ENCODE measurements around the gene GMPPA. TPM values are rescaled to one million over a fixed set of nuclear protein-coding genes. Genes with fewer than 3 reads are reported as not detected.

GMPPA gene
- total and polyA plus RNA-seq, 9 of the 15 experiments (the other 6 are each of a cell fraction or from before 2014, with no cell fraction given) = 7.0 to 101 (median 66.7) TPM

DNA sequence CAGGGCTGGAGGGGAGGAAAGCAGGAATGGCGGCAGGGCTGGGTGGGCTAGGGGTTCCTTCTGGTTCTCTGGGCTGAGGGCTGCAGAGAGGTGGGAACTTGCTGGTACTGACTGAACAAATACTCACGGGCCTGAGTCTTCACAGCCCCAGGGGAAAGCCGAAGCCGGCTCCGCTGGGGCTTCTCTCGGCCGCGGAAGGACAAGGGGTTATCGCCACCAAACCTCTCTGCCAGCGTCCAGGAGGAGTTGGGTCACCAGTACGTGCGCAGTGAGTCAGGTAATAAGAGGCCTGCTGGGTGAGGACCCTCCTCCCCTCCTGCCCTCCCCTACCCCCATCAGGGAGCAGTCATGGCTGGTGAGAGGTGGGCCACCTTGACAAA lies 13.5 kb upstream of the GMPPA start:
- DNase-seq (ENCODE audit: extremely low read depth in 1 of 4, low spot score in 3 of 4) = no peak
- ChIA-PET CTCF (ENCODE audit: low intra/inter-chr PET ratio) (no interaction called here), POLR2A (interaction anchor here (0.5 to 1.7 kb wide), 5 partner anchors 8 to 112 kb away, joined by 3 to 7 read pairs (median 3); partner anchors contain the start of gene STK11IP)
- in situ Hi-C loops (cut with MboI) (no loop called here), intact Hi-C loops (cut with micrococcal nuclease) (no loop called here)
- FAIRE-seq = no peak
- Histone ChIP-seq H3K27me3 (ENCODE audit: control insufficient read depth in 2 of 2, insufficient read depth in 2 of 2, low read length in 2 of 2) (no peaks in the 10 kb centered on the region), H2AFZ (ENCODE audit: low read depth, low read length) (no peak overlapping the region), H3K36me3 (ENCODE audit: control insufficient read depth, insufficient read depth, low read length) (no peaks in the 10 kb centered on the region), H4K20me1 (replicated peaks; ENCODE audit: control insufficient read depth, insufficient read depth, low read length) (no peaks in the 10 kb centered on the region; the same call in 1 of the 2 replicates), H3K79me2 (ENCODE audit: control insufficient read depth, insufficient read depth, low read length) (no peaks in the 10 kb centered on the region), H3K27ac (ENCODE audit: extremely low read depth, low read depth, low read length) (no peak overlapping the region), H3K9ac (ENCODE audit: insufficient read depth in 1 of 2, low read depth in 2 of 2, low read length in 2 of 2) (no peak overlapping the region), H3K9me3 (replicated peaks; ENCODE audit: control insufficient read depth, insufficient read depth, low read depth, low read length) (no peaks in the 10 kb centered on the region), H3K4me3 (no peak overlapping the region), H3K9me1 (ENCODE audit: control insufficient read depth, insufficient read depth, low read length) (no peaks in the 10 kb centered on the region), H3K4me2 (ENCODE audit: insufficient read depth, low read length) (no peak overlapping the region), H3K4me1 (replicated peaks in 1 of 2; ENCODE audit: control insufficient read depth in 2 of 2, insufficient read depth in 2 of 2, low read length in 2 of 2) (peaks cover 3 to 40% of the 10 kb centered on the region in 2 experiments; a peak in 3 of 5 replicates)
- 39% methylated on average over 3 of the region's 12 CpGs for WGBS (ENCODE audit: insufficient coverage, low coverage, missing lambda C conversion rate)
- TF ChIP-seq DNMT1 (IDR thresholded peaks at IDR 0.05) (no peak), TFAM (CRISPR knock-in tag; conservative IDR thresholded peaks at IDR 0.05) (no peak), RBFOX2 (IDR thresholded peaks at IDR 0.05; ENCODE audit: low read depth, low read length) (no peak), NCOA6 (IDR thresholded peaks at IDR 0.05) (no peak), ZSCAN29 (IDR thresholded peaks at IDR 0.05) (no peak)
- TF ChIP-seq, protein P1, sequence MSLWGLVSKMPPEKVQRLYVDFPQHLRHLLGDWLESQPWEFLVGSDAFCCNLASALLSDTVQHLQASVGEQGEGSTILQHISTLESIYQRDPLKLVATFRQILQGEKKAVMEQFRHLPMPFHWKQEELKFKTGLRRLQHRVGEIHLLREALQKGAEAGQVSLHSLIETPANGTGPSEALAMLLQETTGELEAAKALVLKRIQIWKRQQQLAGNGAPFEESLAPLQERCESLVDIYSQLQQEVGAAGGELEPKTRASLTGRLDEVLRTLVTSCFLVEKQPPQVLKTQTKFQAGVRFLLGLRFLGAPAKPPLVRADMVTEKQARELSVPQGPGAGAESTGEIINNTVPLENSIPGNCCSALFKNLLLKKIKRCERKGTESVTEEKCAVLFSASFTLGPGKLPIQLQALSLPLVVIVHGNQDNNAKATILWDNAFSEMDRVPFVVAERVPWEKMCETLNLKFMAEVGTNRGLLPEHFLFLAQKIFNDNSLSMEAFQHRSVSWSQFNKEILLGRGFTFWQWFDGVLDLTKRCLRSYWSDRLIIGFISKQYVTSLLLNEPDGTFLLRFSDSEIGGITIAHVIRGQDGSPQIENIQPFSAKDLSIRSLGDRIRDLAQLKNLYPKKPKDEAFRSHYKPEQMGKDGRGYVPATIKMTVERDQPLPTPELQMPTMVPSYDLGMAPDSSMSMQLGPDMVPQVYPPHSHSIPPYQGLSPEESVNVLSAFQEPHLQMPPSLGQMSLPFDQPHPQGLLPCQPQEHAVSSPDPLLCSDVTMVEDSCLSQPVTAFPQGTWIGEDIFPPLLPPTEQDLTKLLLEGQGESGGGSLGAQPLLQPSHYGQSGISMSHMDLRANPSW (CRISPR knock-in tag; IDR thresholded peaks at IDR 0.05) = no peak
- no TSS peak for BruUV-seq (replicated peaks)
- no peak for ATAC-seq

Data from K562 (cell line).